ENCODE data around the gene ZFHX3.

The ZFHX3 gene

GRCh38 chr16:73062743-73063733 lies 15.1 kb upstream of the ZFHX3 start:
- Mint-ChIP-seq H3K27ac (peak overlapping the region; percentile 67 to 90 (median 68)), H3K27me3 (ENCODE audit: low read depth) (peaks cover 89% of the 10 kb centered on the region), H3K36me3 (ENCODE audit: low read depth) (no peaks in the 10 kb centered on the region), H3K9me3 (no peaks in the 10 kb centered on the region), H3K4me3 (peak overlapping the region; percentile 71 to 74 (median 71)), H3K4me1 (peaks cover 70% of the 10 kb centered on the region)
- TF ChIP-seq CTCF (IDR thresholded peaks at IDR 0.05; ENCODE audit: unreplicated experiment in 3 of 3): no peak

- Mint-ChIP-seq H3K9me3 (no peaks in the 10 kb centered on the region), H3K4me1 (peaks cover 63% of the 10 kb centered on the region), H3K4me3 (peak overlapping the region; percentile 71 to 74 (median 71)), H3K36me3 (ENCODE audit: low read depth) (no peaks in the 10 kb centered on the region), H3K27me3 (ENCODE audit: low read depth) (peaks cover 80% of the 10 kb centered on the region), H3K27ac (peak overlapping the region; percentile 37 to 67 (median 63))
- TF ChIP-seq CTCF (IDR thresholded peaks at IDR 0.05; ENCODE audit: unreplicated experiment in 3 of 3): no peak
These were observed 14.2 kb upstream of the ZFHX3 start for GRCh38 chr16:73062001-73062616.

GRCh38 chr16:73060892-73061490 lies 13.1 kb upstream of the ZFHX3 start:
- Mint-ChIP-seq H3K27ac (peak overlapping the region; percentile 82 to 99 (median 95)), H3K36me3 (ENCODE audit: low read depth) (no peaks in the 10 kb centered on the region), H3K9me3 (no peaks in the 10 kb centered on the region), H3K4me3 (peak overlapping the region; percentile 95 to 97 (median 96)), H3K4me1 (peaks cover 61% of the 10 kb centered on the region), H3K27me3 (ENCODE audit: low read depth) (peaks cover 70% of the 10 kb centered on the region)
- no peak for TF ChIP-seq CTCF (IDR thresholded peaks at IDR 0.05; ENCODE audit: unreplicated experiment in 3 of 3)

- peaks cover 60% of the 10 kb centered on the region for H3K27me3 Mint-ChIP-seq (ENCODE audit: low read depth)
- TF ChIP-seq CTCF (IDR thresholded peaks at IDR 0.05; ENCODE audit: unreplicated experiment in 3 of 3): no peak
These were observed 12.1 kb upstream of the ZFHX3 start for GRCh38 chr16:73059779-73060615.

GRCh38 chr16:73058616-73059409 lies 10.9 kb upstream of the ZFHX3 start:
- H3K36me3 Mint-ChIP-seq (ENCODE audit: low read depth): no peaks in the 10 kb centered on the region
- peaks cover 41% of the 10 kb centered on the region for H3K4me1 Mint-ChIP-seq
- no peak for TF ChIP-seq CTCF (IDR thresholded peaks at IDR 0.05; ENCODE audit: unreplicated experiment in 3 of 3)
- H3K27me3 Mint-ChIP-seq (ENCODE audit: low read depth): peaks cover 48% of the 10 kb centered on the region
- H3K9me3 Mint-ChIP-seq: no peaks in the 10 kb centered on the region
- H3K27ac Mint-ChIP-seq: peak overlapping the region; percentile 95 to 99 (median 99)
- H3K4me3 Mint-ChIP-seq: peak overlapping the region; percentile 95 to 97 (median 96)

More at GRCh38 chr16:73059779-73060615, 12.1 kb upstream of the ZFHX3 start:
- Mint-ChIP-seq H3K27ac (peak overlapping the region; percentile 95 to 99 (median 99)), H3K9me3 (no peaks in the 10 kb centered on the region), H3K36me3 (ENCODE audit: low read depth) (no peaks in the 10 kb centered on the region), H3K4me1 (peaks cover 52% of the 10 kb centered on the region), H3K4me3 (peak overlapping the region; percentile 95 to 97 (median 96))

Data from nephron (organoid).